HG02870 (cell line): ENCODE measurements around the gene STK17B.

Experiments used
- ATAC-seq: cut with Tn5 transposase; IDR thresholded peaks from one replicate; pipeline ENCODE4 v1.9.1; 2021; ENCODE audit warnings: mild to moderate bottlenecking, moderate library complexity; ENCODE audit not compliant: unreplicated experiment

Gene STK17B

DNA sequence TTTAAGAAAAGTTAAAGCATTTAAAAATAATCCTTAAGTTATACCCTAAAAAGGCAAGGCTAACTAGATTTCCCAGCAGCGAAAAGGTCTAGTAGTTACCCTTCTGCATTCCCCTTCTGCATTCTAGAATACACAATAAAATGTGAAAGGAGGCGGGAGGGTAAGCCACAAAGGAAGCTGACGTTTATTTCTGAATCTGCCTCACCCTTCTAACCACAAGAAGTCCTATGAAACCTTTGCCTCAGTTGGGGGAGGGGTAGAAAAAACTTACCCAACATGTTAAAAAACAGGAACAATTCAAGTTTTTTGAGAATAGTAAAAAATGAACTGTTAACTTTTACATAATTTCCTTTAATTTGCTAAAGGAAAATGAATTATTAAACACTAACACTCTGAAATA is 11.3 kb downstream of the STK17B start:
- peak; percentile 75 for ATAC-seq

GRCh38 chr2:196159221-196159892 is 12.0 kb downstream of the STK17B start:
- ATAC-seq = no peak

- ATAC-seq = no peak
Measured at GRCh38 chr2:196155575-196155974, 15.8 kb downstream of the STK17B start.

GRCh38 chr2:196153480-196153879 is 17.9 kb downstream of the STK17B start:
- ATAC-seq = no peak

GRCh38 chr2:196149948-196150347 is 21.4 kb downstream of the STK17B start:
- peak; percentile 39 for ATAC-seq

GRCh38 chr2:196148736-196149135 is 22.6 kb downstream of the STK17B start:
- ATAC-seq = no peak

GRCh38 chr2:196145256-196145655 is 26.1 kb downstream of the STK17B start:
- ATAC-seq = no peak

- ATAC-seq = no peak
Measured at GRCh38 chr2:196144513-196145126, 26.8 kb downstream of the STK17B start.

- ATAC-seq = no peak
Measured at GRCh38 chr2:196143730-196144131, 27.6 kb downstream of the STK17B start.

- ATAC-seq = no peak
Measured at GRCh38 chr2:196142825-196143224, 28.6 kb downstream of the STK17B start.

DNA sequence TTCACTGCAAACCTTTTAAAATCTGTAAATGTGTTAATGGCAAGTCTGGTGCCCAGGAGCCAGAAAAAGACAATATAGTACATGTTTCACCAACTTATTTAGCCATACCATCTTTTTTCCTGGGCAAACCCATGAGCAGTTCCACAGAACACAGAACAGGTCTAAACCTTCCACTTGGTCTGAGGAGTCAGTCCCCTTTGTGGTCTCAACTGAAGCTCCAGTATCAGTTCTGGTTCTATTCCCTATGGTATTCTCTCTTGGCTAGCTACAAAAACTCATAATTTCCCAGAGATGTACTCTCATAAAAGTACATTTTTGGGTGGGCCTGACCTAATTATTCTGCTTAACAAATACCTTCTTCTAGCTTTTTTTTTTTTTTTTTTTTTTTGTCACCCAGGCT is 31.2 kb downstream of the STK17B start:
- ATAC-seq = no peak

- ATAC-seq = no peak
Measured at GRCh38 chr2:196137271-196137670, 34.1 kb downstream of the STK17B start.

- ATAC-seq = no peak
Measured at GRCh38 chr2:196136151-196136550, 35.2 kb downstream of the STK17B start.

GRCh38 chr2:196131949-196132925 is 39.1 kb downstream of the STK17B start:
- no peak for ATAC-seq

DNA sequence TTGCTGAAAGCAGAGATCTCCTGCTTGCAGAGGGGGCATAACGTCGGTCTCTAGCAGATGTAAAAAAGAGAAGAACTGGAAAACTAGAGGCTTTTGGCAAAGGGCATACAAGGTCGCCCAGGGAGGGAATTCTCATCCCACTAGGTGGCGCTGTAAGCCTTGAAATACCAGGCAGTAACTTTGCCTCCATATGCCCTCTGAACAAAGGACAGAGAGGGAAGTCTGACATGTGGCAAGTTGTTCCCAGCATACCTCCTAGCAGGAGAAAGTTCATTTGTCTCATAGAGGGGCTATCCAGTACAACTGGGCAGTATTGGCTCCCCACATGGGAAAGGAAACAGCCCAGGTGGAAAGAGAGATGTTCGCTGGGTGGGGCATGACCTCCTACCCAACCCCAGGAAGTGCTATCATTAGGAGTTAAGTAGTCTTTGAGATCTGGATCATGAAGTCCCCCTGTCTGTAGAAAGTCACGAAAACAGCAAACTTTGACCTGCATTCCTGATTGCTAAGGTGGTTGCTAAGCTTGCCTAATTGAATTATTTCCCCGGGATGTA is 39.9 kb downstream of the STK17B start:
- no peak for ATAC-seq

GRCh38 chr2:196130039-196130825 is 41.1 kb downstream of the STK17B start:
- no peak for ATAC-seq

- no peak for ATAC-seq
Measured at GRCh38 chr2:196128749-196129148, 42.6 kb downstream of the STK17B start.

DNA sequence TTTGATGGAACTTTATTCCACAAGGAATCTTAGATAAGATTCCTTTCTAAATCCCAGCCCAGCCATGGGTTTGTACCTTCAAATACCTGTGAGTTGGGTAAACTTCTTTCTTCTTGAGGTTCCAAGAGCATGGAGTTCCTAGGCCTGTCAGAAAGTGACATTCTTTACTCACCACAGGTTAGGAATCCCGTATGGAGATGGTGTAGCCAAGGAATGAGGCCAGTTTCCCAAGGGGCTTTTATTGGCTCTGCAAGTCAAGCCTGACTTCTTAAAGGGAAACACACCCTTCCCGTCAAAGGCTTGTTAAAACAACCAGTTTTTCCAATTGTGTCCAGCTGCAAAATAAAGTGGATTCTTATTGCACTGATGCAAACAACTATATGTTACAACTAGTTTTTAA is 45.8 kb downstream of the STK17B start:
- ATAC-seq = no peak

GRCh38 chr2:196123679-196124373 is 47.6 kb downstream of the STK17B start:
- no peak for ATAC-seq

DNA sequence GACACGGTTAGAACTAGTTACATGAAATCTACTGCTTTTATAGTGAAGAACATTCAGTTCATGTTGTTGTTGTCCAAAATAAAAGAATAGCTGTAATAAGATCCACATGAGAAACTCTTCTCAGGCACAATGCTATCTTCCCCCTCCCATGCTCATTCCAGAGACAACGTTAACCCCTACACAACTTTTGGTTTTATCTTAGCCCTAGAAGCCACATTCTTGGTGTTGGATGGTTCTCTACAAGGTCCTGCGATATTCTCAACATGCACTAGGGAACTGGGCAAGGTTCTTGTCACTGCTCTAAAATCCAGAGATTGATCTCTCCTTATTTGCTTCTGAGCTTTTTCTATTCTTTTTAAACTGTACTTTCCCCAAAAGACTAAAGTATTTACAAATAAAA is 51.5 kb downstream of the STK17B start:
- no peak for ATAC-seq
